Activated B cell treated with CpG ODN at 0.5 μM for 24 hours (primary cell): ENCODE measurements around the gene RSPRY1. TPM values are rescaled to one million over a fixed set of nuclear protein-coding genes. Genes with fewer than 3 reads are reported as not detected.

Source experiments
- ATAC-seq: fragments of 200-7000 bp; cut with Tn5 transposase; one replicate; pipeline ENCODE4 v1.10.0; 2021; ENCODE audit warnings: low read depth, mild to moderate bottlenecking, moderate library complexity
- CTCF ChIA-PET: fragments of 350-600 bp; sonication (Branson Sonifier 250); formaldehyde crosslinking; loops from one replicate; lab custom pipeline; 2021; ENCODE audit warnings: antibody characterized with exemption; lab: Charles Lee
- POLR2A ChIA-PET: fragments of 350-600 bp; sonication (Branson Sonifier 250); formaldehyde crosslinking; loops from one replicate; lab custom pipeline; 2021; ENCODE audit warnings: antibody characterized with exemption; lab: Charles Lee
- DNase-seq: peaks from one replicate; pipeline ENCODE4 v3.0.0; 2022
- H3K27ac Mint-ChIP-seq: one replicate; pipeline ENCODE4 v1.8.0; 2020; ENCODE audit warnings: mixed read lengths
- H3K27me3 Mint-ChIP-seq: one replicate; pipeline ENCODE4 v1.8.0; 2021; ENCODE audit warnings: mixed read lengths
- H3K36me3 Mint-ChIP-seq: one replicate; pipeline ENCODE4 v1.8.0; 2021; ENCODE audit warnings: low read depth, mixed read lengths
- H3K4me1 Mint-ChIP-seq: one replicate; pipeline ENCODE4 v1.8.0; 2021; ENCODE audit warnings: mixed read lengths
- H3K4me3 Mint-ChIP-seq: one replicate; pipeline ENCODE4 v1.8.0; 2020; ENCODE audit warnings: mild to moderate bottlenecking, mixed read lengths
- H3K9me3 Mint-ChIP-seq: one replicate; pipeline ENCODE4 v1.8.0; 2020; ENCODE audit warnings: mixed read lengths
- intact Hi-C: fragments of 100-400 bp; cut with micrococcal nuclease; formaldehyde crosslinking; loops from one replicate; pipeline ENCODE4 v1.15.1; 2024
- total RNA-seq: library from RNA; stranded (reverse); gene quantifications from 2 replicates; pipeline ENCODE4 v1.2.3, GENCODE V29; 2022
- TF ChIP-seq, protein P1 (sequence below): fragments of 200-600 bp; IDR thresholded peaks from one replicate; pipeline ENCODE4 v1.8.0; 2022; ENCODE audit warnings: antibody characterized with exemption, mild to moderate bottlenecking

RSPRY1 gene
- total RNA-seq, 1 donor from 2014 or later = 39.9 TPM

DNA sequence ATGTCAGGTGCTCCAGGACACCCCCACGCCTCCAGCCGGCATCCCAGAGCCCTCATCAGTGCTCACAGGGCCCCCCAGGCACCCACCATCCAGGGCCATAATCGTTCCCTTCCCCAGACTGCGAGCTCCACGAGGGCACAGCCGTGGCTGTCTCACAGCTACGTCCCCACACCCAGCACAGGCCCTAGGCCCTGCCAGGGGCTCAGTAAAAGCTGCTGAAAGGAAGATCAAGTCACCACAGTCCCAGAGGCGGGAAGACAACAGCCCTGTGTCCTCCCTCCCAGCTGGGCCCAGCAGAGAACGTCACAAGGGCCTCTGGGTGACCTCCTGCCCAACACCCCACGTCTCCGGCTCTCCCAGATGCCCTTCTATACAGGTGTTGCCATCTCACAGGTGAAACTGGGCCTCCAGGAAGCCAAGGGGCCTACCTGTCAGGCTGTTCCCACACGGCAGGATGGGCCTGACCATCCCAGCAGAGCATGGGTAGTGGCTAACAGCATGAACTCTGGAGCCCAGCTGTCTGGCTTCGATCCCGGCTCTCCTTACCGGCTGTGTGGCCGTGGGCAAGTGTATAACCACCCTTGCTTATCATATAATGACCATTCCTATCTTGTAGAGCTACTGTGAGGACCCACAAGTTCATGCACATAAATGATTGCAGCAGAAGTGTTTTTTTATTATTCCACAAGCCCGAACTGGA is 76.9 kb downstream of the RSPRY1 start:
- Mint-ChIP-seq H3K36me3 (no peaks in the 10 kb centered on the region), H3K4me1 (peaks cover 11% of the 10 kb centered on the region), H3K4me3 (no peak overlapping the region), H3K27me3 (no peaks in the 10 kb centered on the region), H3K27ac (no peak overlapping the region), H3K9me3 (no peaks in the 10 kb centered on the region)
- DNase-seq (no peak), ATAC-seq (no peak)
- ChIA-PET CTCF (no interaction called here), POLR2A (no interaction called here)
- intact Hi-C loops = no loop called here
- TF ChIP-seq, protein P1, sequence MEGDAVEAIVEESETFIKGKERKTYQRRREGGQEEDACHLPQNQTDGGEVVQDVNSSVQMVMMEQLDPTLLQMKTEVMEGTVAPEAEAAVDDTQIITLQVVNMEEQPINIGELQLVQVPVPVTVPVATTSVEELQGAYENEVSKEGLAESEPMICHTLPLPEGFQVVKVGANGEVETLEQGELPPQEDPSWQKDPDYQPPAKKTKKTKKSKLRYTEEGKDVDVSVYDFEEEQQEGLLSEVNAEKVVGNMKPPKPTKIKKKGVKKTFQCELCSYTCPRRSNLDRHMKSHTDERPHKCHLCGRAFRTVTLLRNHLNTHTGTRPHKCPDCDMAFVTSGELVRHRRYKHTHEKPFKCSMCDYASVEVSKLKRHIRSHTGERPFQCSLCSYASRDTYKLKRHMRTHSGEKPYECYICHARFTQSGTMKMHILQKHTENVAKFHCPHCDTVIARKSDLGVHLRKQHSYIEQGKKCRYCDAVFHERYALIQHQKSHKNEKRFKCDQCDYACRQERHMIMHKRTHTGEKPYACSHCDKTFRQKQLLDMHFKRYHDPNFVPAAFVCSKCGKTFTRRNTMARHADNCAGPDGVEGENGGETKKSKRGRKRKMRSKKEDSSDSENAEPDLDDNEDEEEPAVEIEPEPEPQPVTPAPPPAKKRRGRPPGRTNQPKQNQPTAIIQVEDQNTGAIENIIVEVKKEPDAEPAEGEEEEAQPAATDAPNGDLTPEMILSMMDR = no peak

DNA sequence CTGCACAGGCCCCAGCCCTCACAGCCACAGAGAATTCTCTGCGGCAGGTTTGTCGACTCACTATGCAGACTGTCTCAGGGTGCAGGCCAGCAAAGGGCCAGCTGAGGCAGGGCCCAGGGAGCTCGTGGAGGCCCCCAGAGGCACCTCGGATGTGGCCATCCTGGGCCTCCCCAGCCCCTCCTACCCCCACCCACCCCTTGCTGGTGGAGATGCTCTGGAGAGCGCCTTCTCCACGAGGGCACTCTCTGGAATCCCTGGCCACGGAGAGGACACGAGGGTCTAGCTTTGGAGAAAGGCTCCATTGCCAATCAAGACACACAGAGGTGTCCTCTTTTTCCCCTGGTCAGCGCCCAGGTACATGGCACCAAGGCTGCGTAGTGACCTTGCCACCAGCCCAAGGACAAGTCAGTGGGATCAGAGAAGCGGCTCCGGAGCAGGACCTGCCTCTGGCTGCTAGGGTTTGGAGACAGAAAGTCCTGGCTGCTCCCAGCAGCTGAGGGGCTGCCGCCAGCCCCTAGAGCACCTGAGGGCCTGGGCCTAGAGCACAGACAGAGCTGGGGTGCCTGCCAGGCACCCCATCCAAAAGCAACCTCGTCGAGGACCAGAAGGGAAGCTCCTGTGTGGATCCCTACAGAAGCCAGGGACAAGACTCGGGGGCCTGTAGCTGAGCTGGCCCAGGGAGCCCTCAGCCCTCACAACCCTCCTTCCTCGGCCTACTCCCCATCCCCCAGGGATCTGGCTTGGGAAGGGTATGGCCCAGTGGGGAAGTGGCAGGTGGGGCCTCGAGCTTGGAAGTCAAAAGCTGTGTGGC is 77.6 kb downstream of the RSPRY1 start:
- POLR2A ChIA-PET = no interaction called here
- Mint-ChIP-seq H3K9me3 (no peaks in the 10 kb centered on the region), H3K27ac (no peak overlapping the region), H3K36me3 (no peaks in the 10 kb centered on the region), H3K27me3 (no peaks in the 10 kb centered on the region), H3K4me1 (peaks cover 11% of the 10 kb centered on the region), H3K4me3 (no peak overlapping the region)
- TF ChIP-seq, protein P1 = no peak
- CTCF ChIA-PET = no interaction called here
- DNase-seq (no peak), ATAC-seq (no peak)
- intact Hi-C loops = no loop called here

DNA sequence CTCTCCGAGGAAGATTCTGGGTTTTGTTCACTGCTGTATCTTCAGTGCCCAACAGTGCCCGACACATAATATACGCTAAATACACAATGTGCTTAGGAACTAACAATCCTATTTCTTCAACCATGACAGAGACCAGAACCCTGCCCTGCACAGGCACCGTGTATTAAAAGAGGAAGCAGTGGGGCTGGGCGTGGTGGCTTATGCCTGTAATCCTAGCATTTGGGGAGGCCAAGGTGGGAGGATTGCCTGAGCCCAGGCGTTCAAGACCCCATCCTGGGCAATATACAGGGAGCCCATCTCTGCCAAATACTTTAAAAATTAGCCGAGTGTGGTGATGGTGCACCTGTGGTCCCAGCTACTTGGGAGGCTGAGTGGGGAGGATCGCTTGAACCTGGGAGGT is 78.3 kb downstream of the RSPRY1 start:
- Mint-ChIP-seq H3K27ac (no peak overlapping the region), H3K4me3 (no peak overlapping the region), H3K9me3 (no peaks in the 10 kb centered on the region), H3K4me1 (peaks cover 11% of the 10 kb centered on the region), H3K36me3 (no peaks in the 10 kb centered on the region), H3K27me3 (no peaks in the 10 kb centered on the region)
- ChIA-PET POLR2A (no interaction called here), CTCF (no interaction called here)
- TF ChIP-seq, protein P1 = no peak
- intact Hi-C loops = no loop called here
- ATAC-seq = no peak
- DNase-seq = no peak

DNA sequence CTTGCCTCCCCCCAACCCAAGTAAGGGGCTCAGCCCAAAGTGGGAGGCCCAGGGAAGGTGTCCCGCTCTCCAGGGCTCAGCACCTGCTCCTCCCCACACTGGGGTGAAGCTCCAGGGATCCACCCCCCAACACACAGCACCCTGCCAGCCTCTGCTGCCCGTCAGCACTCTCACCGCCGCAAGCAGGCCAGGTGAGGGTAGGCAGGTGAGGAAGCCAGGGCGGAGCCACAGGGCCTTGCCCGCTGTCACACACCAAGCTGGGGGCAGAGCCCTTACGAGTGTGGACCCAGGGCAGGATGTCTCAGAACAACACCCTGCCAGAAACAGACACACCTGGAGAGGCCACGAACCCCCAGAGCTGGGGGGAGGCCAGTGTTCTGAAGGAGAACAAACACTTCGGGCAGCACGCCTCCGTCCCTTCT is 78.8 kb downstream of the RSPRY1 start:
- Mint-ChIP-seq H3K4me1 (peaks cover 8% of the 10 kb centered on the region), H3K4me3 (no peak overlapping the region), H3K27me3 (no peaks in the 10 kb centered on the region), H3K36me3 (no peaks in the 10 kb centered on the region), H3K9me3 (no peaks in the 10 kb centered on the region), H3K27ac (no peak overlapping the region)
- no peak for ATAC-seq
- intact Hi-C loops = no loop called here
- ChIA-PET POLR2A (no interaction called here), CTCF (no interaction called here)
- TF ChIP-seq, protein P1 = no peak
- DNase-seq = no peak

DNA sequence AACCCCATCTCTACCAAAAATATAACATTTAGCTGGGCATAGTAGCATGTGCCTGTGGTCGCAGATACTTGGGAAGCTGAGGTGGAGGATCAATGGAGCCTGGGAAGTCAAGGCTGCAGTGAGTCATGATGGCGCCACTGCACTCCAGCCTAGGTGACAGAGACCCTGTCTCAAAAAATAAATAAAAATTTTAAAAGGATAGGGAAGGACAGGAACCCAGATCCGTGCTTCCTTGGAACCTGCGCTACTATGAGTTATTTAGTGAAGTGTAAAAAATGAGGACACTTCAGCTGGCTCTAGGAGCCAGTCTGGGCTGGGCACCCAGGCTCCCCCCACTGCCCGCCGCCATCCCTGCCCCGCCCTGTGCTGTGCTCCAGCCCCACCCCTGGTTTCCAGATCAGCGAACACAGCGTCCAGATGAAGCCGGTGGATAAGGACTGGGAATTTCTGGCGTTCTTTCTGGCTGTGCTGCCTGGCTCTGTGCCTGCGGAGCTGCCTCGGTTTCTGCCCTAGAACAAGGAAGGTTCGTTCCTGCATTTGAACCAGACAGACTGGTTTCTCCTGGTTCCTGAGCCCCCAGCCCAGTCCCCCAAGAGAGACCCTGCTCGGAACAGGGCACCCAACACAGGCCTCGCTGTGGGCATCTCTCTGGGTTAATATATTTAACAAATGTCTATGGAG is 79.9 kb downstream of the RSPRY1 start:
- Mint-ChIP-seq H3K27ac (no peak overlapping the region), H3K4me3 (no peak overlapping the region), H3K9me3 (no peaks in the 10 kb centered on the region), H3K36me3 (no peaks in the 10 kb centered on the region), H3K4me1 (no peaks in the 10 kb centered on the region), H3K27me3 (no peaks in the 10 kb centered on the region)
- CTCF ChIA-PET = no interaction called here
- intact Hi-C loops = no loop called here
- POLR2A ChIA-PET = no interaction called here
- TF ChIP-seq, protein P1 = no peak
- ATAC-seq (no peak), DNase-seq (no peak)
